Kidney (tissue), 14 donors: ENCODE data around the gene NBL1. TPM values are rescaled to one million over a fixed set of nuclear protein-coding genes. Genes with fewer than 3 reads are reported as not detected.

Experiments
- DNase-seq, 5 donors: peaks; one replicate each; pipeline ENCODE4 v3.0.0-alpha.2; 2013 to 2020
- FAIRE-seq: peaks from 2 replicates; lab custom pipeline; 2012; peaks lifted over from hg19 to GRCh38; lab: Jason Lieb, UNC
- H3K27ac ChIP-seq, 2 donors: one replicate each; pipeline ENCODE4 v1.7.0; 2013; ENCODE audit warnings: low read depth in 2 of 2, low read length in 2 of 2, inconsistent platforms in 1 of 2
- H3K27me3 ChIP-seq: one replicate; pipeline ENCODE4 v1.7.1; 2013; ENCODE audit warnings: low read length, inconsistent platforms; ENCODE audit not compliant: control insufficient read depth, insufficient read depth
- H3K36me3 ChIP-seq, 3 donors: one replicate each; pipeline versions ENCODE4 v1.7.0 to v1.7.1; 2013; ENCODE audit warnings: low read length in 3 of 3, control low read depth in 1 of 3, inconsistent platforms in 1 of 3; ENCODE audit not compliant: insufficient read depth in 3 of 3, control insufficient read depth in 2 of 3
- H3K4me1 ChIP-seq, 3 donors: one replicate each; pipeline versions ENCODE4 v1.7.0 to v1.7.1; 2013; ENCODE audit warnings: low read length in 3 of 3, inconsistent platforms in 1 of 3, low read depth in 1 of 3; ENCODE audit not compliant: control insufficient read depth in 2 of 3, insufficient read depth in 2 of 3
- H3K4me3 ChIP-seq, 3 donors: one replicate each; pipeline versions ENCODE4 v1.7.0 to v1.8.1; 2013; ENCODE audit warnings: low read length in 3 of 3, control low read depth in 1 of 3, inconsistent platforms in 1 of 3
- H3K9ac ChIP-seq, 3 donors: one replicate each; pipeline versions ENCODE4 v1.7.0 to v1.7.1; 2013; ENCODE audit warnings: low read length in 3 of 3, control low read depth in 1 of 3, inconsistent platforms in 1 of 3
- H3K9me3 ChIP-seq, 3 donors: one replicate each; pipeline versions ENCODE4 v1.7.0 to v1.7.1; 2013; ENCODE audit warnings: low read length in 3 of 3, control low read depth in 1 of 3, inconsistent platforms in 1 of 3; ENCODE audit not compliant: control insufficient read depth in 2 of 3, insufficient read depth in 1 of 3
- CTCF ChIP-seq: IDR thresholded peaks from 3 replicates; pipeline ENCODE4 v1.5.1; 2012; ENCODE audit warnings: mild to moderate bottlenecking, moderate library complexity, borderline replicate concordance; ENCODE audit not compliant: insufficient read depth; ENCODE audit errors: extremely low read depth
- intact Hi-C: fragments of 100-400 bp; cut with DNase I; formaldehyde crosslinking; loops from one replicate; pipeline ENCODE4 v1.11.1; 2022
- polyA plus RNA-seq: library from polyadenylated mRNA; stranded (reverse); fragments of 350-450 nt; fragmentation: Illumina TruSeq; extraction: RNeasy Lipid Tissue Mini Kit (QIAGEN cat#74804); gene quantifications from one replicate; pipeline ENCODE4 v1.2.3, GENCODE V29; 2014; ENCODE audit warnings: low read depth, low replicate concordance; ENCODE audit not compliant: insufficient read depth
- total RNA-seq: library from RNA; stranded (reverse); fragmentation: NEBNext Ultra II Directional; extraction: Animal tissue kit (Norgen Biotek cat#: 25700); gene quantifications from one replicate; pipeline ENCODE4 v1.2.1, GENCODE V29; 2021
- donor health status: control.
- donor health status: control.
- donor health status: control.
- donor health status: control.
- donor health status: control.
- donor health status: DM: yes; HTN: yes; CAD: no.
- donor health status: Normal renal cell carcinoma (clear cell type).

The NBL1 gene
- total and polyA plus RNA-seq, 2 donors from 2014 or later = 47.4 to 141 TPM

GRCh38 chr1:19620786-19621185 is 23.3 kb upstream of the NBL1 start:
- Histone ChIP-seq H3K36me3 (peaks cover 0 to 6% (median 0%) of the 10 kb centered on the region in 3 donors), H3K27me3 (no peaks in the 10 kb centered on the region), H3K4me3 (no peak overlapping the region), H3K9ac (no peak overlapping the region), H3K9me3 (no peaks in the 10 kb centered on the region), H3K4me1 (peaks cover 3 to 43% (median 13%) of the 10 kb centered on the region in 3 donors), H3K27ac (no peak overlapping the region)
- no peak for TF ChIP-seq CTCF
- intact Hi-C loops = no loop called here
- no peak for FAIRE-seq
- no peak for DNase-seq

- Histone ChIP-seq H3K4me1 (peaks cover 3 to 41% (median 13%) of the 10 kb centered on the region in 3 donors), H3K27me3 (no peaks in the 10 kb centered on the region), H3K27ac (no peak overlapping the region), H3K4me3 (no peak overlapping the region), H3K9me3 (no peaks in the 10 kb centered on the region), H3K36me3 (peaks cover 0 to 8% (median 4%) of the 10 kb centered on the region in 3 donors), H3K9ac (no peak overlapping the region)
- FAIRE-seq = no peak
- DNase-seq = no peak
- TF ChIP-seq CTCF = no peak
- intact Hi-C loops = no loop called here
Measured at GRCh38 chr1:19621274-19621950, 22.7 kb upstream of the NBL1 start.

- Histone ChIP-seq H3K4me1 (peaks cover 3 to 33% (median 11%) of the 10 kb centered on the region in 3 donors), H3K9me3 (no peaks in the 10 kb centered on the region), H3K9ac (no peak overlapping the region), H3K27me3 (no peaks in the 10 kb centered on the region), H3K27ac (no peak overlapping the region), H3K36me3 (peaks cover 0 to 12% (median 11%) of the 10 kb centered on the region in 3 donors), H3K4me3 (no peak overlapping the region)
- TF ChIP-seq CTCF = no peak
- DNase-seq = no peak
- no peak for FAIRE-seq
- intact Hi-C loops = no loop called here
Measured at GRCh38 chr1:19622204-19622603, 21.9 kb upstream of the NBL1 start.
